A673 (cell line): ENCODE data around the gene PIP4K2A. TPM values are rescaled to one million over a fixed set of nuclear protein-coding genes. Genes with fewer than 3 reads are reported as not detected.
"Not testable (repeated sequence)": the region's sequence is repeated elsewhere in the genome, so short reads cannot be mapped to it uniquely, and the experiment has no call there.

Experiments
- BruUV-seq: library from RNA; stranded (reverse); fragments of 400-500 nt; replicated peaks from 2 replicates; lab custom pipeline; 2021; lab: Mats Ljungman, UMichigan
- CTCF ChIA-PET: fragments of 300-600 bp; sonication (Branson Sonifier 250); formaldehyde crosslinking; loops from one replicate; lab custom pipeline; 2022; ENCODE audit warnings: antibody characterized with exemption; lab: Charles Lee
- POLR2A ChIA-PET: fragments of 300-600 bp; sonication (Branson Sonifier 250); formaldehyde crosslinking; loops from one replicate; lab custom pipeline; 2022; ENCODE audit warnings: antibody characterized with exemption; ENCODE audit not compliant: low non-redundant PET; lab: Charles Lee
- DNase-seq: peaks from one replicate; pipeline ENCODE4 v3.0.0-alpha.2; 2015; ENCODE audit warnings: low spot score
- H3K27ac ChIP-seq: fragments of 200-600 bp; sonication (generic); 2 replicates; pipeline ENCODE4 v1.5.1; 2016; ENCODE audit warnings: mixed run types, low read depth, mild to moderate bottlenecking, mixed read lengths, antibody characterized with exemption, low read length; ENCODE audit not compliant: poor library complexity, severe bottlenecking
- H3K27me3 ChIP-seq: fragments of 200-600 bp; sonication (generic); replicated peaks from 2 replicates; pipeline ENCODE4 v1.6.1; 2017; ENCODE audit warnings: mixed run types, low read depth, mild to moderate bottlenecking, mixed read lengths, antibody characterized with exemption, low read length; ENCODE audit not compliant: insufficient read depth, poor library complexity
- H3K36me3 ChIP-seq: fragments of 200-600 bp; sonication (generic); 2 replicates; pipeline ENCODE4 v1.6.1; 2016; ENCODE audit warnings: mixed run types, mild to moderate bottlenecking, mixed read lengths, antibody characterized with exemption, low read length; ENCODE audit not compliant: insufficient read depth, poor library complexity, severe bottlenecking
- H3K4me1 ChIP-seq: fragments of 200-600 bp; sonication (generic); 2 replicates; pipeline ENCODE4 v1.6.1; 2017; ENCODE audit warnings: mixed run types, mild to moderate bottlenecking, mixed read lengths, antibody characterized with exemption, low read length; ENCODE audit not compliant: insufficient read depth, poor library complexity, severe bottlenecking
- H3K4me3 ChIP-seq: fragments of 200-600 bp; sonication (generic); 2 replicates; pipeline ENCODE4 v1.5.1; 2016; ENCODE audit warnings: low read depth, mixed run types, mild to moderate bottlenecking, mixed read lengths, low read length; ENCODE audit not compliant: poor library complexity, severe bottlenecking
- H3K9me3 ChIP-seq: fragments of 200-600 bp; sonication (generic); 2 replicates; pipeline ENCODE4 v1.6.1; 2016; ENCODE audit warnings: mixed run types, low read depth, mild to moderate bottlenecking, mixed read lengths, antibody characterized with exemption, low read length; ENCODE audit not compliant: poor library complexity, severe bottlenecking
- EZH2 ChIP-seq: fragments of 200-600 bp; sonication (generic); IDR thresholded peaks from 2 replicates; pipeline ENCODE4 v1.6.1; 2017; ENCODE audit warnings: borderline replicate concordance, low read depth, mild to moderate bottlenecking, mixed read lengths, antibody characterized with exemption, low read length; ENCODE audit not compliant: poor library complexity, severe bottlenecking
- intact Hi-C: fragments of 100-400 bp; cut with micrococcal nuclease; formaldehyde crosslinking; loops from one replicate; pipeline ENCODE4 v1.10.0; 2022; ENCODE audit not compliant: unreplicated experiment
- total RNA-seq: library from RNA; stranded (reverse); gene quantifications from 2 replicates; pipeline ENCODE4 v1.2.3, GENCODE V29; 2021
- TF ChIP-seq, protein P1 (sequence below): fragments of 300-800, 200-600 bp; sonication (generic); conservative IDR thresholded peaks from 2 replicates; pipeline ENCODE4 v1.5.1; 2017; ENCODE audit warnings: low read depth, mild to moderate bottlenecking, antibody characterized with exemption, low read length, moderate library complexity, mixed read lengths

PIP4K2A gene
- total RNA-seq, 1 experiment from 2014 or later: 19.8 TPM

DNA sequence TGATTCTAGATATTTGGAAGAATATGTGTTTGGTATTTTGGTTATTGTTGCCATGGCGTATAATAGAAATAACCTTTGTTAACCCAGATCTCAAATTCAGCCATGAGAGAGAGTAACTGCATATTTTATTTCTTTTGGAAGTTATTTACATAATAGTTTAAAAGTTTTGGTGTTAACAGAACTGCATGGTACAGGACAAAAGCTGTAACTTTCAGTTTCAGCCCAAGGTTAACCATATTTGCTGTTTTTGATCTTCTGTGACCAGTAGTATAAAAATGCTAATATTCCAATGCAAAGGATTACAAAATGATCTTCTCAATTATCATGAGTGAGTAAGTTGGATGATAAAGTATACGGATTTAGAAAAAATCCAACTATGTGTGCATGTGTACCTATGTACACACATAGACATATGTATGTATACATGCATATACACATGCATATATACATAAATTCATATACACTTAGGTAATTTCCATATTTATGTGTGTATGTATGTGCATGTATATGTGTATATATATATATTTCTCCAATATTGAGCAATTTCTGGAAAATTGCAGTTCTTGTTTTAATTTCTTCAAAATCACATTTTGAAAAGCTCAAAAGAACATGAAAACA is 38.0 kb upstream of the PIP4K2A start:
- CTCF ChIA-PET: no interaction called here
- no peaks in the 10 kb centered on the region for H3K9me3 ChIP-seq
- no peak overlapping the region for H3K4me3 ChIP-seq
- no TSS peak for BruUV-seq
- TF ChIP-seq, protein P1, sequence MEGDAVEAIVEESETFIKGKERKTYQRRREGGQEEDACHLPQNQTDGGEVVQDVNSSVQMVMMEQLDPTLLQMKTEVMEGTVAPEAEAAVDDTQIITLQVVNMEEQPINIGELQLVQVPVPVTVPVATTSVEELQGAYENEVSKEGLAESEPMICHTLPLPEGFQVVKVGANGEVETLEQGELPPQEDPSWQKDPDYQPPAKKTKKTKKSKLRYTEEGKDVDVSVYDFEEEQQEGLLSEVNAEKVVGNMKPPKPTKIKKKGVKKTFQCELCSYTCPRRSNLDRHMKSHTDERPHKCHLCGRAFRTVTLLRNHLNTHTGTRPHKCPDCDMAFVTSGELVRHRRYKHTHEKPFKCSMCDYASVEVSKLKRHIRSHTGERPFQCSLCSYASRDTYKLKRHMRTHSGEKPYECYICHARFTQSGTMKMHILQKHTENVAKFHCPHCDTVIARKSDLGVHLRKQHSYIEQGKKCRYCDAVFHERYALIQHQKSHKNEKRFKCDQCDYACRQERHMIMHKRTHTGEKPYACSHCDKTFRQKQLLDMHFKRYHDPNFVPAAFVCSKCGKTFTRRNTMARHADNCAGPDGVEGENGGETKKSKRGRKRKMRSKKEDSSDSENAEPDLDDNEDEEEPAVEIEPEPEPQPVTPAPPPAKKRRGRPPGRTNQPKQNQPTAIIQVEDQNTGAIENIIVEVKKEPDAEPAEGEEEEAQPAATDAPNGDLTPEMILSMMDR: no peak
- no peak for TF ChIP-seq EZH2
- DNase-seq: no peak
- H3K27ac ChIP-seq: no peak overlapping the region
- intact Hi-C loops: no loop called here
- peaks cover 11% of the 10 kb centered on the region for H3K27me3 ChIP-seq
- no peaks in the 10 kb centered on the region for H3K36me3 ChIP-seq
- POLR2A ChIA-PET: no interaction called here
- H3K4me1 ChIP-seq: no peaks in the 10 kb centered on the region

DNA sequence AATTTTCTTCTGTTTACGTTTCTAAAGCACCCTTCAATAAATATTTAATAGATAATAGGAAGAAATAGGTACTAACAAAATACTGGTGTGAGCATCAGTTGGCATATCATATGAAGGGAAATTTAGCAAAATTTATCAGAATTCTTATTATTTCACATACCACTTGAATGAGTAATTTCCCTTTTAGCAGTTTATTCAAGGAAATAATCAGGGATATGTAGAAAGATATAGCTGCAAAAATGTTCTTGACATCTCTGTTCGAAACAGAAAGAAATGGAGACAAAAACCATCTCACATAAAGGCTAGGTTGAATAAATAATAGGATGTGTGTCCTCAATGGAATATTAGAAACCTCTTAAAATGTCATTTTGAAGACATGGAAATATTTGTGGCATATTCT is 35.8 kb upstream of the PIP4K2A start:
- intact Hi-C loops: no loop called here
- POLR2A ChIA-PET: no interaction called here
- DNase-seq: no peak
- TF ChIP-seq EZH2: no peak
- TF ChIP-seq, protein P1: no peak
- CTCF ChIA-PET: no interaction called here
- Histone ChIP-seq H3K4me1 (no peaks in the 10 kb centered on the region), H3K27ac (no peak overlapping the region), H3K9me3 (no peaks in the 10 kb centered on the region), H3K27me3 (peaks cover 4% of the 10 kb centered on the region), H3K36me3 (no peaks in the 10 kb centered on the region), H3K4me3 (no peak overlapping the region)
- no TSS peak for BruUV-seq

DNA sequence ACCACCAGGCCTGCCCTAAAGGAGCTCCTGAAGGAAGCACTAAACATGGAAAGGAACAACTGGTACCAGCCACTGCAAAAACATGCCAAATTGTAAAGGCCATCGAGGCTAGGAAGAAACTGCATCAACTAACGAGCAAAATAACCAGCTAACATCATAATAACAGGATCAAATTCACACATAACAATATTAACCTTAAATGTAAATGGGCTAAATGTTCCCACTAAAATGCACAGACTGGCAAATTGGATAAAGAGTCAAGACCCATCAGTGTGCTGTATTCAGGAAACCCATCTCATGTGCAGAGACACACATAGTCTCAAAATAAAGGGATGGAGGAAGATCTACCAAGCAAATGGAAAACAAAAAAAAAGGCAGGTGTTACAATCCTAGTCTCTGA is 30.5 kb upstream of the PIP4K2A start:
- BruUV-seq, H3K36me3 ChIP-seq, H3K4me3 ChIP-seq, H3K27me3 ChIP-seq, H3K27ac ChIP-seq, POLR2A ChIA-PET, CTCF ChIA-PET, intact Hi-C loops, H3K9me3 ChIP-seq, DNase-seq, H3K4me1 ChIP-seq: not testable (repeated sequence)

DNA sequence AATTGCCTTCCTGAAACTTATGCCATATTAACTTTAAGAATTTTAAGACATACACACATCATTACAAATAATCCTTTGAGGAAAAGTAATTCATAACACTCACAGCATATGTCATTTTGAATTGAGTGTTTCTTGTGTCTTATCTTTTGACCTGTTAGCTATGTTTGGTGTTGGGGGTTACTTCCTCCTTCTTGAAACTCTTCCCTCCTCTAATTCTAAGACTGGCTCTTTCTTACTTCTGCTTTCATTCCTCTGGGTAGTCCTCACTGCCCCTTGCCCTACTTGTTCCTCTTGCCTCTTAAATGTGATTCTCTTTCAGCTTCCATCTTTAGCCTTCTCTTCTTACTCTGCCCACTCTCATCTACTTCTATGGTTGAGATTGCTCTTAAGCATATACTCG is 28.3 kb upstream of the PIP4K2A start:
- no peaks in the 10 kb centered on the region for H3K4me1 ChIP-seq
- H3K27ac ChIP-seq: no peak overlapping the region
- TF ChIP-seq, protein P1: no peak
- TF ChIP-seq EZH2: no peak
- intact Hi-C loops: no loop called here
- BruUV-seq: no TSS peak
- ChIA-PET POLR2A (no interaction called here), CTCF (no interaction called here)
- H3K4me3 ChIP-seq: no peak overlapping the region
- no peak for DNase-seq
- H3K9me3 ChIP-seq: no peaks in the 10 kb centered on the region
- H3K27me3 ChIP-seq: peaks cover 4% of the 10 kb centered on the region
- no peaks in the 10 kb centered on the region for H3K36me3 ChIP-seq

DNA sequence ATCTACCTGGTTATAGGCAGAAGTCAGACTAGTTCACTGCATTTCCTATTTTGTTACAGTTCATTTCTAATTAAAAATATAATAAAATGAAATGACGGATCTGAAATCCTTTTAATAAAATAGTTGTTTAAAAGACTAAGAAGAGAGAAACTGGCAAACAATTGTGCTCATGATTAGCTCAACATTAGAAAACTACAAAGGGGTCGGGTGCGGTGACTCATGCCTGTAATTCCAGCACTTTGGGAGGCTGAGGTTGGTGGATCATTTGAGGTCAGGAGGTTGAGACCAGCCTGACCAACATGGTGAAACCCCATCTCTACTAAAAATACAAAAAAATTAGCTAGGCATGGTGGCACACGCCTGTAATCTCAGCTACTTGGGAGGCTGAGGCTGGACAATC is 27.3 kb upstream of the PIP4K2A start:
- H3K27ac ChIP-seq, CTCF ChIA-PET, BruUV-seq: not testable (repeated sequence)

More for the DNA sequence above, 27.3 kb upstream of the PIP4K2A start:
- H3K9me3 ChIP-seq, DNase-seq, H3K36me3 ChIP-seq, intact Hi-C loops, H3K4me1 ChIP-seq, H3K4me3 ChIP-seq, H3K27me3 ChIP-seq: not testable (repeated sequence)
- POLR2A ChIA-PET: interaction anchor here (0.6 kb wide), 1 partner anchor 367 kb away, joined by 3 read pairs; no protein-coding TSS in a partner anchor
